OCI-LY7 (cell line): Measurements from ENCODE around the gene APOB. TPM values are rescaled to one million over a fixed set of nuclear protein-coding genes. Genes with fewer than 3 reads are reported as not detected.

Experiments used
- BruUV-seq: library from RNA; stranded (reverse); fragments of 400-500 nt; replicated peaks from 2 replicates; lab custom pipeline; 2021; lab: Mats Ljungman, UMichigan
- CTCF ChIA-PET: fragments of 300-600 bp; sonication (Branson Sonifier 250); formaldehyde crosslinking; loops from one replicate; lab custom pipeline; 2022; ENCODE audit warnings: antibody characterized with exemption; ENCODE audit not compliant: unreplicated experiment; lab: Charles Lee
- POLR2A ChIA-PET: fragments of 300-600 bp; sonication (Branson Sonifier 250); formaldehyde crosslinking; loops from one replicate; lab custom pipeline; 2022; ENCODE audit warnings: antibody characterized with exemption; lab: Charles Lee
- DNase-seq: peaks from one replicate; pipeline ENCODE4 v3.0.0-alpha.2; 2015; ENCODE audit warnings: low spot score
- H2AFZ ChIP-seq: fragments of 200-600 bp; sonication (generic), shearing (Covaris generic); 2 replicates; pipeline ENCODE4 v1.6.1; 2014; ENCODE audit warnings: mild to moderate bottlenecking, antibody characterized with exemption, low read length, moderate library complexity
- H3K27ac ChIP-seq: fragments of 200-600 bp; sonication (generic); 2 replicates; pipeline ENCODE4 v1.5.1; 2014; ENCODE audit warnings: mixed run types, low read depth, mild to moderate bottlenecking, moderate library complexity, low read length, inconsistent platforms; ENCODE audit not compliant: poor library complexity, severe bottlenecking
- H3K36me3 ChIP-seq: fragments of 200-600 bp; sonication (generic); 2 replicates; pipeline ENCODE4 v1.6.1; 2014; ENCODE audit warnings: mild to moderate bottlenecking, antibody characterized with exemption, low read length, moderate library complexity, mixed read lengths; ENCODE audit not compliant: insufficient read depth
- H3K4me1 ChIP-seq: fragments of 200-600 bp; sonication (generic); 2 replicates; pipeline ENCODE4 v1.5.1; 2014; ENCODE audit warnings: mild to moderate bottlenecking, low read length; ENCODE audit not compliant: insufficient read depth, poor library complexity, severe bottlenecking
- H3K4me2 ChIP-seq: fragments of 200-600 bp; sonication (generic); 2 replicates; pipeline ENCODE4 v1.6.1; 2014; ENCODE audit warnings: mild to moderate bottlenecking, low read length
- H3K4me3 ChIP-seq: fragments of 200-600 bp; sonication (generic); 2 replicates; pipeline ENCODE4 v1.5.1; 2014; ENCODE audit warnings: mild to moderate bottlenecking, low read depth, low read length; ENCODE audit not compliant: poor library complexity, severe bottlenecking
- H3K79me2 ChIP-seq: fragments of 200-600 bp; sonication (generic); 2 replicates; pipeline ENCODE4 v1.6.1; 2016; ENCODE audit warnings: low read depth, mild to moderate bottlenecking, low read length, moderate library complexity, mixed read lengths; ENCODE audit not compliant: insufficient read depth
- H3K9me2 ChIP-seq: fragments of 200-600 bp; sonication (generic); 2 replicates; pipeline ENCODE4 v1.6.1; 2016; ENCODE audit warnings: mild to moderate bottlenecking, low read length, mixed read lengths; ENCODE audit not compliant: insufficient read depth
- H3K9me3 ChIP-seq: fragments of 200-600 bp; sonication (generic); 2 replicates; pipeline ENCODE4 v1.6.1; 2014; ENCODE audit warnings: mild to moderate bottlenecking, mixed run types, low read length, mixed read lengths
- H4K20me1 ChIP-seq: fragments of 200-600 bp; sonication (generic); 2 replicates; pipeline ENCODE4 v1.6.1; 2014; ENCODE audit warnings: mild to moderate bottlenecking, antibody characterized with exemption, low read length, moderate library complexity, mixed read lengths; ENCODE audit not compliant: insufficient read depth
- CTCF ChIP-seq: fragments of 200-600 bp; sonication (generic); conservative IDR thresholded peaks from 2 replicates; pipeline ENCODE4 v1.5.1; 2014; ENCODE audit warnings: mild to moderate bottlenecking, antibody characterized with exemption, low read length, moderate library complexity, mixed read lengths
- EZH2phosphoT487 ChIP-seq: fragments of 200-600 bp; sonication (generic); IDR thresholded peaks from 2 replicates; pipeline ENCODE4 v1.6.1; 2018; ENCODE audit warnings: low read depth, borderline replicate concordance, mild to moderate bottlenecking, mixed run types, antibody characterized with exemption, low read length, moderate library complexity, mixed read lengths
- intact Hi-C: fragments of 100-400 bp; cut with micrococcal nuclease; formaldehyde crosslinking; loops from one replicate; pipeline ENCODE4 v1.10.0; 2022; ENCODE audit not compliant: unreplicated experiment
- total RNA-seq, 2 experiments: library from RNA; depleted of rRNA in 1 of 2; stranded (reverse); fragments of >200 nt in 1 of 2; shearing (Covaris generic) in 1 of 2; gene quantifications; 2 replicates each; pipeline ENCODE4 v1.2.3, GENCODE V29; 2014 to 2022

APOB gene
- total RNA-seq, 2 experiments from 2014 or later: 0.03 TPM; not detected in 1

- Histone ChIP-seq H3K27ac (no peak overlapping the region), H2AFZ (no peak overlapping the region), H4K20me1 (no peaks in the 10 kb centered on the region), H3K9me3 (no peaks in the 10 kb centered on the region), H3K4me1 (no peaks in the 10 kb centered on the region), H3K36me3 (no peaks in the 10 kb centered on the region), H3K4me3 (no peak overlapping the region), H3K4me2 (no peak overlapping the region), H3K79me2 (no peaks in the 10 kb centered on the region), H3K9me2 (no peaks in the 10 kb centered on the region)
- no peak for TF ChIP-seq EZH2phosphoT487
- TF ChIP-seq CTCF: no peak
- DNase-seq: no peak
- no TSS peak for BruUV-seq
- POLR2A ChIA-PET: interaction anchor here (0.5 kb wide), 1 partner anchor 60 kb away, joined by 3 read pairs; no protein-coding TSS in a partner anchor
- CTCF ChIA-PET: no interaction called here
- intact Hi-C loops: no loop called here
These were observed 36.5 kb downstream of the APOB start for GRCh38 chr2:21007129-21008013.

DNA sequence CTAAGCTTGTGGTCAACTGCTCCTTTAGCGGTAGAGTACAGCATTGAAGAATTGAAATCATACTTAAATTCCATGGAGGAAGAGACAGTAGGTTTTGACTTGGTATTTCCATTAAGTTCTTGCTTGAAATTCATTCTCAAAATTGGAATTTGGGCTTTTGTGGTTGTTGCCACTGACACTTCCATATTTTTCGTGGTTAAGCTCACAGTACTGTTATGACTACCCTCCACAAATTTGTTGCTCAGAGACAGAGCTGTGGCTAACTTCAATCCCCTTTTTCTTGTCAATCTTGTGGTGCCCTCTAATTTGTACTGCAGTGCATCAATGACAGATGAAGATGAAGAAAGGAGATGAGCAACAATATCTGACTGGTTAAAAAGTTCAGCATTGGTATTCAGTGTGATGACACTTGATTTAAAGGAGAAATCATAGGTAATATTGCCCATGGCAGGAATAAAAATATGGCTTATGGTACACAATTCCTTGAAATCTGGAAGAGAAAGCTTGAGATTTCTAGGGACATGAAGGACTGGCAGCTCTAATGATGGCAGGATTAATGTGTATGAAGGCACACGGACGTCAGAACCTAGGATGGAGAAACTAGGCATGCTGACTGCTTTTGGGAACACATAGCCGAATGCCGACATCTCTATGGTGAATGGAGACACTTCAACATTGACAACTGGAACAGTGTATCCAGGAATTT is 37.3 kb downstream of the APOB start:
- ChIA-PET CTCF (no interaction called here), POLR2A (interaction anchor here (1.3 kb wide), 1 partner anchor 14 kb away, joined by 3 read pairs; no protein-coding TSS in a partner anchor)
- Histone ChIP-seq H3K27ac (no peak overlapping the region), H3K79me2 (no peaks in the 10 kb centered on the region), H2AFZ (no peak overlapping the region), H3K4me2 (no peak overlapping the region), H3K9me2 (no peaks in the 10 kb centered on the region), H3K36me3 (no peaks in the 10 kb centered on the region), H3K4me3 (no peak overlapping the region), H4K20me1 (no peaks in the 10 kb centered on the region), H3K9me3 (no peaks in the 10 kb centered on the region), H3K4me1 (no peaks in the 10 kb centered on the region)
- no peak for DNase-seq
- TF ChIP-seq EZH2phosphoT487 (no peak), CTCF (no peak)
- intact Hi-C loops: no loop called here
- no TSS peak for BruUV-seq
